HG03095 (cell line): ENCODE data around the gene LRCH1.
"Not testable (repeated sequence)": the region's sequence is repeated elsewhere in the genome, so short reads cannot be mapped to it uniquely, and the experiment has no call there.

Source experiments
- ATAC-seq: cut with Tn5 transposase; IDR thresholded peaks from one replicate; pipeline ENCODE4 v1.9.1; 2021; ENCODE audit warnings: moderate library complexity; ENCODE audit not compliant: unreplicated experiment

The LRCH1 gene

GRCh38 chr13:46552889-46553520 lies at the start of gene LRCH1:
TSS of gene LRCH1 (plus strand) at chr13:46553170. CDS start at chr13:46553397, 227 bp downstream.
- peak; percentile 67 for ATAC-seq

- ATAC-seq, result no peak
Observed at GRCh38 chr13:46504036-46504435, 48.9 kb upstream of the LRCH1 start.

GRCh38 chr13:46507981-46508380 lies 45.0 kb upstream of the LRCH1 start:
- no peak for ATAC-seq

GRCh38 chr13:46509981-46510380 lies 43.0 kb upstream of the LRCH1 start:
- ATAC-seq, result no peak

GRCh38 chr13:46515803-46516202 lies 37.2 kb upstream of the LRCH1 start:
- no peak for ATAC-seq

GRCh38 chr13:46516599-46517338 lies 36.2 kb upstream of the LRCH1 start:
- no peak for ATAC-seq

- not testable (repeated sequence) for ATAC-seq
Observed at GRCh38 chr13:46517748-46518147, 35.2 kb upstream of the LRCH1 start.

- ATAC-seq, result no peak
Observed at GRCh38 chr13:46519182-46519581, 33.8 kb upstream of the LRCH1 start.

- ATAC-seq, result no peak
Observed at GRCh38 chr13:46520166-46520565, 32.8 kb upstream of the LRCH1 start.

GRCh38 chr13:46521486-46521885 lies 31.5 kb upstream of the LRCH1 start:
- ATAC-seq, result no peak

- ATAC-seq, result no peak
Observed at GRCh38 chr13:46521921-46522747, 30.8 kb upstream of the LRCH1 start.

- no peak for ATAC-seq
Observed at GRCh38 chr13:46522748-46523030, 30.3 kb upstream of the LRCH1 start.

GRCh38 chr13:46523972-46524752 lies 28.8 kb upstream of the LRCH1 start:
- no peak for ATAC-seq

- ATAC-seq, result no peak
Observed at GRCh38 chr13:46526100-46526735, 26.8 kb upstream of the LRCH1 start.

- ATAC-seq, result no peak
Observed at GRCh38 chr13:46526740-46527139, 26.2 kb upstream of the LRCH1 start.

- no peak for ATAC-seq
Observed at GRCh38 chr13:46527237-46527636, 25.7 kb upstream of the LRCH1 start.

GRCh38 chr13:46529216-46529919 lies 23.6 kb upstream of the LRCH1 start:
- ATAC-seq, result no peak

GRCh38 chr13:46530084-46530935 lies 22.7 kb upstream of the LRCH1 start:
- no peak for ATAC-seq

- ATAC-seq, result no peak
Observed at GRCh38 chr13:46531953-46532352, 21.0 kb upstream of the LRCH1 start.
